GM19239 (cell line): ENCODE data around the gene GJC3.
"Not testable (repeated sequence)": the region's sequence is repeated elsewhere in the genome, so short reads cannot be mapped to it uniquely, and the experiment has no call there.

Experiments
- DNase-seq: peaks from one replicate; pipeline ENCODE4 v3.0.0; 2011; ENCODE audit warnings: low spot score; ENCODE audit not compliant: insufficient read length
- FAIRE-seq: peaks from 2 replicates; lab custom pipeline; 2011; peaks lifted over from hg19 to GRCh38; lab: Jason Lieb, UNC

The GJC3 gene

DNA sequence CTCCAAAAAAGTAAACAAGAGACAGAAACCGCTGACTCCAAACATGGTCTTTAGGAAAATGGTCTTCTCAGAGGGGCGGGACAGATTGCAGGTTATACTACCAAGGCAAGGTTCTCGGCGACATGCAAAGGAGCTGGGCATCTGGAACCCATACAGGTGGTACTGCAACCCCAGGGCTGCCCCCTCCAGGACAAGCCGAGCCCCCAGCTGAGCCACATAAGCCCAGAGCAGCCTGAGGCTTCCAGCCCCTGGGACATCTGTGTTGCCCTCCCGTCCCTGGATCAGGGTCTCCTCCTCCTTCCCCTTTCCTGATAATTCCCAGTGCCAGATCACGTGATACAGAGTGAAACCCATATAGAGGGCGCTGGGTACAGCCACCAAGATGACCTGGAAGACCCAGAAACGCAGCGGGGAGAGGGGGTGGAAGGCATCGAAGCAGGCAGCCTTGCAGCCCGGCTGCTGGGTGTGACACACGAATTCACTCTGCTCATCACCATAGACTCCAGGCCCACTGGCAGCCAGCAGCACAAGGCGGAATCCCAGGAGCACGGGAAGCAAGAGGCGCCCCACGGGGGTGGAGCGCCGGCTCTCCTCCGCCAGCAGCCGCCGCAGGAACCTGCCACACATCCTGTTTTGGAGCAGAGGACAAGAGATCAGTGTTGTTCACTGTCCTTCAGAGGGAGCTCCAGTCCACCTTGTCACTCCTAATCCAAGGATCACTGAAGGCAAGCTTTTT, at the start of gene GJC3:
Gene GJC3, minus strand, starts transcription at position 627 of the 736 bp plus-strand sequence. Its CDS starts 0 bp downstream, at position 627.
- DNase-seq (peak; percentile 27), FAIRE-seq (peak; percentile 21)

GRCh38 chr7:99976626-99977025, 47.2 kb upstream of the GJC3 start:
- FAIRE-seq: no peak

GRCh38 chr7:99975782-99976521, 46.5 kb upstream of the GJC3 start, which contains the start of gene AZGP1:
Gene AZGP1, minus strand, starts transcription at chr7:99976031. Its CDS starts 11 bp downstream, at chr7:99976020.
- no peak for DNase-seq
- FAIRE-seq: no peak

More at GRCh38 chr7:99976626-99977025, 47.2 kb upstream of the GJC3 start:
- DNase-seq: no peak

DNA sequence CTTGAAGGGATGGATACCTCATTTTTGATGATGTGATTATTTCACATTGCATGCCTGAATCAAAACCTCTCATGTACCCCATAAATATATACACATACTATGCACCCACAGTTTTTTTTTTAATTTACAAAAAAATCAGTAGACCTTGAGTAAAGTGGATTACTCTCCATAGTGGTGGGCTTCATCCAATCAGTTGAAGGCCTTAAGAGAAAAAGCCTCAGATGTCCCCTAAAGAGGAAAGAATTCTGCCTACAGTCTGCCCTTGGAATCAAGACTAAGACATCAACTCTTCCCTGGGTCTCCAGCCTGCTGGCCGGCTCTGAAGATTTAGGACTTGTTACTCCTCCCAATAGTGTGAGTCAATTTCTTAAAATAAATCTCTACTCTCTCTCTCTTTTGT, 45.3 kb upstream of the GJC3 start:
- no peak for FAIRE-seq

DNA sequence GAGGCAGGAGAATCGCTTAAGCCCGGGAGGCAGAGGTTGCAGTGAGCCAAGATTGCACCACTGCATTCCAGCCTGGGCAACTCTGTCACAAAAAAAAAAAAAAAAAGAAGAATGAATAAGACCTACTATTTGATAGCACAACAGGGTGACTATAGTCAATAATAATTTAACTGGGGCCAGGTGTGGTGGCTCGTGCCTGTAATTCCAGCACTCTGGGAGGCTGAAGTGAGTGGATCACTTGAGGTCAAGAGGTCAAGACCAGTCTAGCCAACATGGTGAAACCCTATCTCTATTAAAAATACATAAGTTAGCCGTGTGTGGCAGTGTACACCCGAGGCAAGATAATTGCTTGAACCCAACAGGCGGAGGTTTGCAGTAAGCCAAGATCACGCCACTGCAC, 44.4 kb upstream of the GJC3 start:
- FAIRE-seq, DNase-seq: not testable (repeated sequence)

More for the DNA sequence above, 45.3 kb upstream of the GJC3 start:
- no peak for DNase-seq

DNA sequence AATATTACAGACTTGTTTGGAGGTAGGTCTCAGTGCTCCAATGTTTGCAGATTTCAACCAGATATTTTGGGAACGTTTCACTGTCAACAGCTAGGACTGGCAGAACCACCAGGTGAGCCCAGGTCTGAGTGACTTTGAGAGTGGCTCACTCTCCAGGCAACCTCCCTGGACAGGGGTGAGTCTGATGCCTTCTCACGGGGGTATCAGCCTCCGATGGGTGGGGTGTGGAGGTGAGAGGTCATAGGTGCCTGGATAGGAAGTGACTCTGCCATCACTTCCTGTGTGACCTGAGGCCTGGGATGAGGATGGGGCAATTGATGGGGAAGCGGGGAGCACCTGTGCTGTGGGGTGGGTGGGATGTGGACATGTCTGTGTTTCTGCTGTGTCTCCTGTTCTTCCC, 41.8 kb upstream of the GJC3 start:
- no peak for FAIRE-seq
- no peak for DNase-seq

DNA sequence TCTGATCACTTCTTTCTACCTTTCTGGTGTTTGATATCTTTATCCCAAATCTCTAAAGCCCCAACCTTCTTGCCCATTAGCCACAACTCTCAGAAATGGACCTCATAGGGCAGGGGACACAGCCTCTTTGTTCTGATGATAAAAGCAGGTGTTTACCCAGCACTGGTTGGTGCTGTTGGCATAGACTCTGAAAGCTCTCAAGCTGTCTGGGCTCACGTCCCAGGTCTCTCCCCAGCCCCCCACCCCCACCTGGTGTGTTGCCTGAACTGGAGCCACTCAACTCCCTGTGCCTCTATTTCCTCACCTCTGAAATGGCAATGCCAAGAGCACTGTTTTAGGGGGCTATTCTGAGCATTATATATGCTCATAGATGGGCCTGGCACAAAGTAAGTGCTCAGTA, 40.4 kb upstream of the GJC3 start:
- DNase-seq: not testable (repeated sequence)
- peak; percentile 33 for FAIRE-seq

GRCh38 chr7:99969298-99969697, 39.9 kb upstream of the GJC3 start:
- FAIRE-seq (no peak), DNase-seq (no peak)

- FAIRE-seq (no peak), DNase-seq (no peak)
Observed at GRCh38 chr7:99958564-99959227, 29.3 kb upstream of the GJC3 start.

- no peak for DNase-seq
- FAIRE-seq: no peak
Observed at GRCh38 chr7:99955247-99955646, 25.8 kb upstream of the GJC3 start.

- not testable (repeated sequence) for DNase-seq, FAIRE-seq
Observed at GRCh38 chr7:99954643-99955042, 25.2 kb upstream of the GJC3 start.

- FAIRE-seq (no peak), DNase-seq (no peak)
Observed at GRCh38 chr7:99953649-99954048, 24.2 kb upstream of the GJC3 start.

DNA sequence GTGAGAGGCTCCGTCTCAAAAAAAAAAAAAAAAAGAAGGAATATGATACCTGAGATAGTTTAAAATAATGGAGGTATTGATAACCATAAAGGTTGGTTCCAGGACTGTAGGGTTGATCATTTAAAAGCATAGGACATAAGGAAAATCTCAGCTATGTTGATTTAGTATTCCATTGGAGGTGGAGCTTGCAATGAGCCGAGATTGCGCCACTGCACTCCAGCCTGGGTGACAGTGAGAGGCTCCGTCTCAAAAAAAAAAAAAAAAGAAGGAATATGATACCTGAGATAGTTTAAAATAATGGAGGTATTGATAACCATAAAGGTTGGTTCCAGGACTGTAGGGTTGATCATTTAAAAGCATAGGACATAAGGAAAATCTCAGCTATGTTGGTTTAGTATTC, 23.2 kb upstream of the GJC3 start:
- FAIRE-seq, DNase-seq: not testable (repeated sequence)

DNA sequence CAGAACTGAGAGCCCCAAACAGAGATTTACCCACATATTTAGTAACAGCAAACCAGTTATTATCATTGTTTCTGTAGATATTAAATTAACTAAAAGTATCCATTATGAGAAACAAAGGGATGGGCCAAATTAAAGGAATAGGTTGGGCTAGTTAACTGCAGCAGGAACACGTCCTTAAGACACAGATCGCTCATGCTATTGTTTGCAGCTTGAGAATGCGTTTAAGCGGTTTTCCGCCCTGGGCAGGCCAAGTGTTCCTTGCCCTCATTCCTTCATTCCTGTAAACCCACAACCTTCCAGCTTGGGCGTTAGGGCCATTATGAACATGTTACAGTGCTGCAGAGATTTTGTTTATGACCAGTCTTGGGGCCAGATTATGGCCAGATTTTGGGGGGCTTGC, 21.4 kb upstream of the GJC3 start:
- not testable (repeated sequence) for DNase-seq, FAIRE-seq

DNA sequence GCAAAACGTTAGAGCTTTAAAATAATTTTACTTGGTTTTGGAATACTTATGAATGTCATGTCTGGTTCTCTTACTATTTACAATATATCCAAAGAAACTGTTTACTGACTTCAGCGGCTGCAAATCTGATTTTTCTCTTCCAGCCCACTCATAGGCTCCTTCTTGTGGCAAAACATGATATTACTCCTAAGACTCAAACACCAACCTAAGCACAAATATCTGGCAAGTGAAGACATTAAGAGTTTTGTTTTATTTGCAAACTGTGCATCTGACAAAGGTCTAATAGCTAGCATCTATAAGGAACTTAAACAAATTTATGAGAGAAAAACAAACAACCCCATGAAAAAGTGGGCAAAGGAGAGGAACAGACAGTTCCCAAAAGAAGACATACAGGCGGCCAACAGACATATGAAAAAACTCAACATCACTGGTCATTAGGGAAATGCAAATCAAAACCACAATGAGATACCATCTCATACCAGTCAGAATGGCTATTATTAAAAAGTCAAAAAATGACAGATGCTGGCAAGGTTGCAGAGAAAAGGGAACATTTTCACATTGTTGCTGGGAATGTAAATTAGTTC, 20.3 kb upstream of the GJC3 start:
- no peak for DNase-seq

GRCh38 chr7:99947608-99948007, 18.2 kb upstream of the GJC3 start:
- FAIRE-seq: no peak
- no peak for DNase-seq

More for the DNA sequence above, 20.3 kb upstream of the GJC3 start:
- no peak for FAIRE-seq

DNA sequence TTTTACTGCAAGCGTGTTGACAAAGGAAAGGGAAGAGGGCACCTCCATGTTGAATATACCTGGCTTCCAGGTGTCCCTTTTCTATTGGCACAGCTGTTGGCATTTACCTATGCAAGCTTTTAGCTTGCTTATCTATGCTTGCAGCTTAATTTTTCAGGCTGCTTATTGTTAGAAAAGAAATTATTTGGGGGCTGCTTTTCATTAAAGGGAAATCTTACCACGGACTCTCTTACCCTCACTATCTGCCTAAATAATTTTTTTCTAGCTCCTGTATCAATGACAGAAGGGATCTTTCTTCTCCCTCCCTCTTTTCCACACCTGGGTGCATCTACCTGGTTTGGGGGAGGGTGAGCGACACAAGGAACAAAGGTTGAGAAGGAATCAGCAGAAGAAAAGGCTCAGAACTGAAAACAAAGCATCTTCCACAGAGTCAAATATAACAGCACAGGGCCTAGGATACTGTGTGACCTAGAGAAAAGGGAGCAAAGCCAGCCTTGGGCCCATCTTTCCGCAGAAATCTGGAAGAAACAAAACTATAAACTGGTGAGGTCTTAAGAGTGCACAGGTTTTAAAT, 15.2 kb upstream of the GJC3 start:
- DNase-seq (no peak), FAIRE-seq (no peak)

GRCh38 chr7:99943641-99944496, 14.4 kb upstream of the GJC3 start:
- FAIRE-seq (no peak), DNase-seq (no peak)

GRCh38 chr7:99938296-99938695, 8.9 kb upstream of the GJC3 start:
- no peak for DNase-seq
- no peak for FAIRE-seq
